Adipocyte (in vitro differentiated cells): Measurements from ENCODE around the gene ZMYM4.
"Not testable (repeated sequence)": the region's sequence is repeated elsewhere in the genome, so short reads cannot be mapped to it uniquely, and the experiment has no call there.

Experiments used
- DNase-seq: peaks from one replicate; pipeline ENCODE4 v3.0.0-alpha.2; 2015; ENCODE audit warnings: low read depth
- H3K27me3 ChIP-seq: replicated peaks from 2 replicates; pipeline ENCODE4 v1.7.0; 2013; ENCODE audit warnings: mild to moderate bottlenecking, low read length, moderate library complexity; ENCODE audit not compliant: control insufficient read depth, insufficient read depth
- H3K36me3 ChIP-seq: 2 replicates; pipeline ENCODE4 v1.7.0; 2013; ENCODE audit warnings: low read length, mild to moderate bottlenecking, moderate library complexity; ENCODE audit not compliant: control insufficient read depth, insufficient read depth, severe bottlenecking
- H3K4me1 ChIP-seq: 2 replicates; pipeline ENCODE4 v1.7.0; 2013; ENCODE audit warnings: mild to moderate bottlenecking, low read length, moderate library complexity; ENCODE audit not compliant: control insufficient read depth, insufficient read depth
- H3K4me3 ChIP-seq: 2 replicates; pipeline ENCODE4 v1.7.0; 2013; ENCODE audit warnings: mild to moderate bottlenecking, low read length, moderate library complexity
- H3K9ac ChIP-seq: 2 replicates; pipeline ENCODE4 v1.7.0; 2013; ENCODE audit warnings: mild to moderate bottlenecking, low read length, moderate library complexity
- H3K9me3 ChIP-seq: 2 replicates; pipeline ENCODE4 v1.7.0; 2013; ENCODE audit warnings: mild to moderate bottlenecking, low read length, moderate library complexity; ENCODE audit not compliant: control insufficient read depth

The ZMYM4 gene

GRCh38 chr1:35331618-35332017, 63.1 kb downstream of the ZMYM4 start:
- not testable (repeated sequence) for H3K27me3 ChIP-seq, H3K9me3 ChIP-seq, DNase-seq, H3K4me3 ChIP-seq, H3K4me1 ChIP-seq, H3K9ac ChIP-seq
- H3K36me3 ChIP-seq, result peaks cover 22% of the 10 kb centered on the region

GRCh38 chr1:35334485-35334884, 66.0 kb downstream of the ZMYM4 start:
- DNase-seq, result no peak
- H3K36me3 ChIP-seq, result peaks cover 4% of the 10 kb centered on the region
- H3K4me1 ChIP-seq, result no peaks in the 10 kb centered on the region
- no peak overlapping the region for H3K9ac ChIP-seq
- H3K4me3 ChIP-seq, result no peak overlapping the region
- H3K27me3 ChIP-seq, result no peaks in the 10 kb centered on the region
- H3K9me3 ChIP-seq, result no peaks in the 10 kb centered on the region

- peaks cover 4% of the 10 kb centered on the region for H3K36me3 ChIP-seq
- H3K4me3 ChIP-seq, result no peak overlapping the region
- no peaks in the 10 kb centered on the region for H3K4me1 ChIP-seq
- no peaks in the 10 kb centered on the region for H3K27me3 ChIP-seq
- H3K9ac ChIP-seq, result no peak overlapping the region
- no peaks in the 10 kb centered on the region for H3K9me3 ChIP-seq
- no peak for DNase-seq
Observed at GRCh38 chr1:35340519-35340918, 72.0 kb downstream of the ZMYM4 start.

DNA sequence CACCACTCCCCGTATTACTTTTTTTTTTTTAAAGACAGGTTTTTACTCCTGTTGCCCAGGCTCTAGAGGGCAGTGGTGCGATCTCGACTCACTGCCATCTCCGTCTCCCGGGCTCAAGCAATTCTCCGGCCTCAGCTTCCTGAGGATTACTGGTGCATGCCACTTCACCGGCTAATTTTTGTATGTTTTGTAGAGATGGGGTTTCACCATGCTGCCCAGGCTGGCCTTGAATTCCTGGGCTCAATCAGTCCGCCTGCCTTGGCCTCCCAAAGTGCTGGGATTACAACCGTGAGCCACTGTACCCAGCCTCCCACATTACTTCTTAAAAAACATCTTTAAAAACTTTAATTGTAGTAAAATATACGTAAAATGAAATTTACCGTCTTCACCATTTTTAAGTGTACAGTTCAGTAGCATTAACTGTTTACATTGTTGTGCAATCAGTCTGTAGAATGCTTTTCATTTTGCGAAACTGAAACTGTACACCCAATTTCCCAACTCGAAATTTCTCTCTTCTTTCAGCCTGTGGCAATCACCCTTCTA, 77.0 kb downstream of the ZMYM4 start:
- H3K9ac ChIP-seq, result no peak overlapping the region
- peak; percentile 81 for DNase-seq
- H3K4me1 ChIP-seq, result no peaks in the 10 kb centered on the region
- no peaks in the 10 kb centered on the region for H3K9me3 ChIP-seq
- H3K27me3 ChIP-seq, result no peaks in the 10 kb centered on the region
- no peak overlapping the region for H3K4me3 ChIP-seq
- no peaks in the 10 kb centered on the region for H3K36me3 ChIP-seq

GRCh38 chr1:35350872-35351271, 82.4 kb downstream of the ZMYM4 start:
- Histone ChIP-seq H3K4me1 (no peaks in the 10 kb centered on the region), H3K9me3 (no peaks in the 10 kb centered on the region), H3K9ac (no peak overlapping the region), H3K4me3 (no peak overlapping the region), H3K36me3 (no peaks in the 10 kb centered on the region), H3K27me3 (no peaks in the 10 kb centered on the region)
- no peak for DNase-seq

DNA sequence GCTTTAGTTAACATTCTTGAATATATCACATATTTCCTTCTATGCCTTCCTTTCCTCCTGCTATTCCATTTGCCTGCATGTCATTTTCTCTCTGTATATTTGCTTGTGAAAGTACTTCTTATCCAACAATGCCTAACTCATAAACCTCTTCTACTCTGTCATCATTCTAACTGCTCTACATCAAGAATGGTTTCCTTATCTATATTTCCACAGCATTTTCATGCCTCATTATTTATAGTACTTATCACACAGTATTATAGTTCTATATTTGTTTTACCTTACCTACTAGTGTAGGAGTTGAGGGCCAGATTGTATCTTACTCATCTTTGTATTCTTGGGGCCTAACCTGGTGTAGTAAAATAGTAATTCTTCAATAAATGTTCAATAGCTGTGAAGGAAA, 91.5 kb downstream of the ZMYM4 start:
- no peak for DNase-seq
- Histone ChIP-seq H3K27me3 (no peaks in the 10 kb centered on the region), H3K9me3 (no peaks in the 10 kb centered on the region), H3K36me3 (peaks cover 33% of the 10 kb centered on the region), H3K9ac (no peak overlapping the region), H3K4me1 (peaks cover 4% of the 10 kb centered on the region), H3K4me3 (no peak overlapping the region)

DNA sequence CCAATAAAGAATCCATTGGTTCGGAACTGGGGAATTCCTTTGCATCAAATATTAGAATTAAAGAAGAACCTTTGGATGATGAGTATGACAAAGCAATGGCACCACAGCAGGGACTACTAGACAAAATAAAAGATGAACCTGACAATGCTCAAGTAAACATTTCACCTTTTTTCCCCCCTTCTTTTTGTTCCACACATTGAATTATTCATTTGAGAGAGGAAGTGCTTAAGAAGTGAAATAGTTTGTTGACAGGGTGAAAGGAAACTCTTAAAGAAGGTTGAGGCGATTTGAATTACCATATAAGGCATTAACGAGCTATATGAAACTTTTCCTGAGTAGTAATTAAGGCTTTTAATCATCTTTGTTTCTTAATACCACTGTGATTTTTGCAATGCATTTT, 93.1 kb downstream of the ZMYM4 start:
- H3K27me3 ChIP-seq, result no peaks in the 10 kb centered on the region
- H3K4me3 ChIP-seq, result no peak overlapping the region
- no peak overlapping the region for H3K9ac ChIP-seq
- H3K4me1 ChIP-seq, result peaks cover 1% of the 10 kb centered on the region
- DNase-seq, result no peak
- no peaks in the 10 kb centered on the region for H3K9me3 ChIP-seq
- H3K36me3 ChIP-seq, result peaks cover 37% of the 10 kb centered on the region

GRCh38 chr1:35364741-35365140, 96.2 kb downstream of the ZMYM4 start:
- H3K4me1 ChIP-seq, result peaks cover under 1% of the 10 kb centered on the region
- peaks cover 40% of the 10 kb centered on the region for H3K36me3 ChIP-seq
- no peaks in the 10 kb centered on the region for H3K9me3 ChIP-seq
- no peaks in the 10 kb centered on the region for H3K27me3 ChIP-seq
- no peak for DNase-seq
- no peak overlapping the region for H3K4me3 ChIP-seq
- no peak overlapping the region for H3K9ac ChIP-seq

DNA sequence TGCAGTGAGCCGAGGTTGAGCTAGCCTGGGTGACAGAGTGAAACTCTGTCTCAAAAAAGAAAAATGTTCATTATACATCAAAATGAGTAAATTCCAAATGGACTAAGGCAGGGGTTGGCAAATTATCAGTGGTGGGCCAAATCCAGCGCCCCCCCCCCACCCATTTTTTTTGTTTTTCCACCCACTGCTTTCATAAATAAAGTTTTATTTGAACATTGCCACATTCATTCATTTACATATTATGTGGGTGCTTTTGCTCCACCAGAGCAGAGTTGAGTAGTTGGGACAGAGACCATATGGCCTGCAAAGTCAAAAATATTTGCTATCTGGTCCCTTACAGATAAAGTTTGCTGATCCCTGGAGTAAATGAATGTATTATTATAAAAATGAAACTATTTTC, 99.4 kb downstream of the ZMYM4 start:
- H3K9ac ChIP-seq, result no peak overlapping the region
- no peaks in the 10 kb centered on the region for H3K9me3 ChIP-seq
- peaks cover 10% of the 10 kb centered on the region for H3K4me1 ChIP-seq
- no peak for DNase-seq
- no peaks in the 10 kb centered on the region for H3K27me3 ChIP-seq
- no peak overlapping the region for H3K4me3 ChIP-seq
- peaks cover 20% of the 10 kb centered on the region for H3K36me3 ChIP-seq

DNA sequence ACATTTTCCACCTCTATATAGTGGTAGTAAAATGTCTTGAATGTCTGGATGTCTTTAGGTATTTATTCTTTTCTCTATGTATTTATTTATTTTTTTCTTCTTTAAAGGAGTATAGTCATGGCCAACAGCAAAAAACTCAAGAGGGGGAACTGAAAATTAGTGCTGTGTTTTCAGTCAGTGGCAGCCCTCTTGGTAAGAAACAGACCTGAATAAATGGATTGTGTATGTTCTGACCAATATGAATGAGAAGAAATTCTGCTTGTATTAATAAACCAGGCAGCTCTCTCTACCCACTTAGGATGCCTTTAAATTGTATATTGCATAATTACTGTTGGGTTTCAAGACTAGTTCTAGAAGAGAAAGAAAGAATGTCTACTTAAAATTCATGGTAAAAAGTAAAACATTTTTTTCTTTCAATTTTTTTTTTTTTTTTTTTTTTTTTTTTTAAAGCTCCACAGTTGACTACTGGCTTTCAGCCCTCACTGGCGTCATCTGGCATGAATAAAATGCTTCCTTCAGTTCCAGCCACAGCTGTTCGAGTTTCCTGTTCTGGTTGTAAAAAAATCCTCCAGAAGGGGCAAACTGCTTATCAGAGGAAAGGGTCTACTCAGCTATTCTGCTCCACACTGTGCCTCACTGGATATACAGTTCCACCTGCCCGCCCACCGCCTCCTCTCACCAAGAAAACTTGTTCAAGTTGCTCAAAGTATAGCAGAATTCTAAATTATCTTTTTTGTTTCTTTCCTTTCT, 101.6 kb downstream of the ZMYM4 start:
- peak; percentile 86 for DNase-seq
- H3K9me3 ChIP-seq, result no peaks in the 10 kb centered on the region
- peak overlapping the region; percentile 23 for H3K9ac ChIP-seq
- peaks cover 13% of the 10 kb centered on the region for H3K36me3 ChIP-seq
- H3K4me1 ChIP-seq, result peaks cover 10% of the 10 kb centered on the region
- no peaks in the 10 kb centered on the region for H3K27me3 ChIP-seq
- H3K4me3 ChIP-seq, result peak overlapping the region; percentile 13

- no peak overlapping the region for H3K9ac ChIP-seq
- H3K36me3 ChIP-seq, result peaks cover 14% of the 10 kb centered on the region
- H3K27me3 ChIP-seq, result no peaks in the 10 kb centered on the region
- H3K4me1 ChIP-seq, result peaks cover 10% of the 10 kb centered on the region
- DNase-seq, result no peak
- no peak overlapping the region for H3K4me3 ChIP-seq
- no peaks in the 10 kb centered on the region for H3K9me3 ChIP-seq
Observed at GRCh38 chr1:35371506-35371905, 103.0 kb downstream of the ZMYM4 start.

GRCh38 chr1:35377555-35377954, 109.0 kb downstream of the ZMYM4 start:
- Histone ChIP-seq H3K9me3 (no peaks in the 10 kb centered on the region), H3K4me1 (peaks cover 9% of the 10 kb centered on the region), H3K27me3 (no peaks in the 10 kb centered on the region), H3K9ac (no peak overlapping the region), H3K4me3 (no peak overlapping the region), H3K36me3 (peaks cover 19% of the 10 kb centered on the region)
- no peak for DNase-seq
